Fibroblast of skin of right quadriceps (primary cell): ENCODE data around the gene VWA5B2.

Experiments used
- DNase-seq: peaks from one replicate; pipeline ENCODE4 v3.0.0-alpha.2; 2013

Gene VWA5B2

DNA sequence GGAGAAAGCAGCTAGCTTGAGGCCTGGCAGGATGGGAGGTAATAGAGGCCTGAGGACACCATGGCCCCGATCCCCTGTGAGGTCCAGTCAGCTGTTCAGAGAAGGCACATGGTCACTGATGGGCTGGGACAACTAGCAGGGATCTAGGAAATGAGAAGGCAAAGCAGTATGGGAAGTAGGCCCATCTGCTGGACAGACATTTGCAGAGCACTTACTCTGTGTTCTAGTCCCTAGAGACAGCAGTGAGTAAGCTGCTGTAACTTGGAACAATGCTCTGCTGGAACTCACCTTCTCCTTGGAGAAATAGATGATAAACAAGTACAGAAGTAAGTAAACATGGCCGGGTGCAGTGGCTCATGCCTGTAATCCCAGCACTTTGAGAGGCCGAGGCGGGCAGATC, 53.6 kb downstream of the VWA5B2 start:
- no peak for DNase-seq

DNA sequence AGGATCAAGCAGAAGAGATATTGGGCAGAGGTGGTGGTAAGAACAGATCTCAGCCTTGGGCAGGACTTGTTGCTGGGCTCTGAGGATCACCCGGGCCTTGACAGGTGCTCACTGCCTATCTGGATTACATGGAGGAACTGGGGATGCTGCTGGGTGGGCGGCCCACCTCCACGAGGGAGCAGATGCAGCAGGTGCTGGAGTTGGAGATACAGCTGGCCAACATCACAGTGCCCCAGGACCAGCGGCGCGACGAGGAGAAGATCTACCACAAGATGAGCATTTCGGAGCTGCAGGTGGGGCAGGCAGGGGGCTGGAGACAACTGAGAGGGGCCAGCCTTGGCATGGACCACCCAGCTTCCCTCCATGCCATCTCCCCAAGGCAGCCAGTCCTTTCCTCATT, 54.3 kb downstream of the VWA5B2 start:
- DNase-seq: no peak

DNA sequence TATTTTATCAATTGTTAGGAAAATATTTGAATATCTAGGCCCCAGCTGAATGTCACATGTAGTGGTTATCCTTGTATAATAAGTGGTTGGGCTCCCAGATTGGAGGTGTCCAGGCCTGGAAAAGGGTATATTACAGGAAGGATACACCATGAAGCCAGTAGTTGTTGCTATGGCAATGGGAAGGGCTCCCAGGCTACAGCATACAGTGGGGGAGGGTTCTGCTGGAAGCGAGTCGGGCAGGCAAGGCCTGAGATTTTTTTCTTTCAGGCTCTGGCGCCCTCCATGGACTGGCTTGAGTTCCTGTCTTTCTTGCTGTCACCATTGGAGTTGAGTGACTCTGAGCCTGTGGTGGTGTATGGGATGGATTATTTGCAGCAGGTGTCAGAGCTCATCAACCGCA, 55.3 kb downstream of the VWA5B2 start:
- peak; percentile 69 for DNase-seq

DNA sequence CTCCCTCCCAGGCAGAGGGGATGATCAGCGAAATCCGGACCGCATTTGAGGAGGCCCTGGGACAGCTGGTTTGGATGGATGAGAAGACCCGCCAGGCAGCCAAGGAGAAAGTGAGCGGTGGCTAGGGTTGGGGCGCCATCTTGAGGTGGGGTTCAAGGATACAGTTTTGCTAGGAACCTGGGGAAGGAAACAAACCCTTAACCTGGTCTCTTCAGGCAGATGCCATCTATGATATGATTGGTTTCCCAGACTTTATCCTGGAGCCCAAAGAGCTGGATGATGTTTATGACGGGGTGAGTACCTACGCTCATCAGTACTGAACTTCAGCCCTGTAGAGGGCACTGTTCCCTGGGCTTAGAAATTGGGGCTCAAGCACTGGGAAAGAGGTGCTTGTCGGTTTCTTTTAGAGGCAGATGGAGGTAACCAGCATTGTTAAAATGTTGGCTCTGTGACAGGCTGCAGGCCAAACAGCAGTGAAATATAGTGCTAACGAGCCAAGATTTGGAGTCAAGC, 60.1 kb downstream of the VWA5B2 start:
- peak; percentile 30 for DNase-seq

DNA sequence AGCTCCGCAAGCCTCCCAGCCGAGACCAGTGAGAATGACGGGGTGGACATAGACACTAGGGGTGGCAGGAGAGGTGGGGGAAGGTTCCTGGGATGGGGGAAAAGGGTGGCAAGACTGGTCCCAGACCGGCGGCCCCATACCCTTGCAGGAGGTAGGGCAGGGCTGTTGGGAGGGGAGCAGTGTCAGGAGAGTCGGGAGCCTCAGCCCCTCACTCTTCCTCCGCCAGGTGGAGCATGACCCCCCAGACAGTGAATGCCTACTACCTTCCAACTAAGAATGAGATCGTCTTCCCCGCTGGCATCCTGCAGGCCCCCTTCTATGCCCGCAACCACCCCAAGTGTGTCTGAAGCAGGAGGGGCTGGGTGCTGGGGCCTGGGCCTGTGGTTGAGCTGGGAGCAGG, 60.9 kb downstream of the VWA5B2 start:
- DNase-seq: no peak

DNA sequence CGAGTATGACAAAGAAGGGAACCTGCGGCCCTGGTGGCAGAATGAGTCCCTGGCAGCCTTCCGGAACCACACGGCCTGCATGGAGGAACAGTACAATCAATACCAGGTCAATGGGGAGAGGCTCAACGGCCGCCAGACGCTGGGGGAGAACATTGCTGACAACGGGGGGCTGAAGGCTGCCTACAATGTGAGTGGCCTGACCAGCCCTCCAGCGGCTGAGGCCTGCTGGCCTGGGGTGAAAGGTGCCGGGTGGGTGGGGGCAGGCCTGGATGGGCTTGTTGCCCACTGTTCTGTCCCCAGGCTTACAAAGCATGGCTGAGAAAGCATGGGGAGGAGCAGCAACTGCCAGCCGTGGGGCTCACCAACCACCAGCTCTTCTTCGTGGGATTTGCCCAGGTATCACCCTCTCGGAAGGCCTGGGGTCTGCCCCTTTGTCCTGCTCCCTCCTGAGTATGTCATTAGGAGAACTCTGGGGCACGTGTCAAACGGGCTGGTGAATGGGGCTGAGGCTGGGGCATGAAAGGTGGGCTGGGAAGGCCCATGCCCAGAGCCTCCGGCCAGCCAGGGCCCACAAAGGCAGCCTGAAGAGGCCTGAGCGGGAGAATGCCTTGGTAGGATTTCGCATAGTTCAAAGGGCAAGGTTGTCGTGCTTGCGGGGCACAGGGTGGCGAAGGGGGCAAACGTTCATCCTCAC, 61.8 kb downstream of the VWA5B2 start:
- DNase-seq: no peak
